HepG2 (cell line): Measurements from ENCODE around the gene SRBD1. TPM values are rescaled to one million over a fixed set of nuclear protein-coding genes. Genes with fewer than 3 reads are reported as not detected.

Experiments used
- ATF2 ChIP-seq: sonication (generic); formaldehyde crosslinking; IDR thresholded peaks from 2 replicates; pipeline ENCODE4 v1.4.0; 2020; ENCODE audit warnings: missing genetic modification reagents
- ATF7 ChIP-seq, 2 experiments: fragments of 450-650 bp in 1 of 2; sonication (generic) in 1 of 2; formaldehyde crosslinking in 1 of 2; IDR thresholded peaks; 2 replicates each; pipeline versions ENCODE4 v1.4.0 to v1.6.1; 2016 to 2020; ENCODE audit warnings: antibody characterized with exemption in 1 of 2, mild to moderate bottlenecking in 1 of 2, missing genetic modification reagents in 1 of 2
- ATM ChIP-seq: fragments of 450-650 bp; IDR thresholded peaks from 2 replicates; pipeline ENCODE4 v1.7.1; 2017; ENCODE audit warnings: mild to moderate bottlenecking, borderline replicate concordance
- CHD4 ChIP-seq: fragments of 200-600 bp; sonication (generic); IDR thresholded peaks from 2 replicates; pipeline ENCODE4 v1.7.0; 2017; ENCODE audit warnings: mild to moderate bottlenecking, low read length, borderline replicate concordance
- CREBL2 ChIP-seq: sonication (generic); formaldehyde crosslinking; IDR thresholded peaks from 2 replicates; pipeline ENCODE4 v1.8.1; 2023; ENCODE audit warnings: missing genetic modification reagents, mild to moderate bottlenecking, borderline replicate concordance
- FOXO1 ChIP-seq: sonication (generic); formaldehyde crosslinking; IDR thresholded peaks from 2 replicates; pipeline ENCODE4 v1.4.0; 2020; ENCODE audit warnings: missing genetic modification reagents
- GABPB1 ChIP-seq: IDR thresholded peaks from 2 replicates; pipeline ENCODE4 v1.6.1; 2016; ENCODE audit warnings: mild to moderate bottlenecking, missing genetic modification reagents, moderate library complexity, missing compliant biosample characterization
- KAT8 ChIP-seq: IDR thresholded peaks from 2 replicates; pipeline ENCODE4 v1.6.1; 2016; ENCODE audit warnings: missing genetic modification reagents, missing compliant biosample characterization
- KDM5B ChIP-seq: sonication (generic); formaldehyde crosslinking; IDR thresholded peaks from 2 replicates; pipeline ENCODE4 v1.4.0; 2020; ENCODE audit warnings: missing genetic modification reagents, mild to moderate bottlenecking, borderline replicate concordance
- KLF16 ChIP-seq, 2 experiments: sonication (generic) in 1 of 2; formaldehyde crosslinking in 1 of 2; IDR thresholded peaks; 2 replicates each; pipeline versions ENCODE4 v1.6.1 to v1.8.0; 2016 to 2023; ENCODE audit warnings: missing genetic modification reagents in 2 of 2, missing compliant biosample characterization in 1 of 2
- MAFK ChIP-seq, 2 experiments: IDR thresholded peaks in 1 of 2; conservative IDR thresholded peaks in 1 of 2; 2 replicates each; pipeline ENCODE4 v1.6.1; 2011; ENCODE audit warnings: improper control_type of control experiment in 2 of 2, low read length in 2 of 2
- MEIS2 ChIP-seq: sonication (generic); formaldehyde crosslinking; IDR thresholded peaks from 2 replicates; pipeline ENCODE4 v1.9.0; 2021; ENCODE audit warnings: mild to moderate bottlenecking, missing genetic modification reagents
- NFRKB ChIP-seq: fragments of 450-650 bp; IDR thresholded peaks from 2 replicates; pipeline ENCODE4 v1.6.1; 2017
- POLR2G ChIP-seq: fragments of 200-400 bp; formaldehyde crosslinking; IDR thresholded peaks from 2 replicates; pipeline ENCODE4 v1.6.1; 2018; ENCODE audit warnings: mild to moderate bottlenecking, low read depth, low read length, moderate library complexity
- SRY ChIP-seq: sonication (generic); formaldehyde crosslinking; IDR thresholded peaks from 2 replicates; pipeline ENCODE4 v1.8.0; 2022; ENCODE audit warnings: mild to moderate bottlenecking, missing genetic modification reagents
- TMF1 ChIP-seq: sonication (generic); formaldehyde crosslinking; IDR thresholded peaks from 2 replicates; pipeline ENCODE4 v1.8.1; 2022; ENCODE audit warnings: low read depth, missing genetic modification reagents
- WIZ ChIP-seq: sonication (generic); formaldehyde crosslinking; IDR thresholded peaks from 2 replicates; pipeline ENCODE4 v1.5.1; 2020; ENCODE audit warnings: mild to moderate bottlenecking, missing genetic modification reagents
- ZNF180 ChIP-seq: sonication (generic); formaldehyde crosslinking; IDR thresholded peaks from 2 replicates; pipeline ENCODE4 v1.4.0; 2020; ENCODE audit warnings: low read depth, missing genetic modification reagents, borderline replicate concordance
- ZNF274 ChIP-seq: sonication (generic); formaldehyde crosslinking; IDR thresholded peaks from 2 replicates; pipeline ENCODE4 v1.5.1; 2020; ENCODE audit warnings: mild to moderate bottlenecking, missing genetic modification reagents
- ZNF3 ChIP-seq: IDR thresholded peaks from 2 replicates; pipeline ENCODE4 v1.7.0; 2017; ENCODE audit warnings: inconsistent platforms
- ZNF713 ChIP-seq: sonication (generic); formaldehyde crosslinking; IDR thresholded peaks from 2 replicates; pipeline ENCODE4 v1.4.0; 2020; ENCODE audit warnings: mild to moderate bottlenecking, missing genetic modification reagents
- ZNF792 ChIP-seq: IDR thresholded peaks from 2 replicates; pipeline ENCODE4 v1.6.1; 2016
- polyA plus RNA-seq, 8 experiments: library from polyadenylated mRNA; depleted of rRNA in 3 of 8; stranded (reverse) in 7 of 8; unstranded in 1 of 8; fragments of >200 nt; fragmentation: Illumina TruSeq in 4 of 8; extraction: Trizol in 4 of 8; gene quantifications; 2 replicates each; pipeline versions ENCODE4 v1.2.1 to v1.2.3, GENCODE V29; 2011 to 2016; ENCODE audit warnings: low read depth in 4 of 8, missing spikeins in 1 of 8, mixed read lengths in 1 of 8; ENCODE audit not compliant: insufficient read depth in 1 of 8
- total RNA-seq, 5 experiments: library from RNA; depleted of rRNA; stranded (reverse); fragments of >200 nt; fragmentation: Illumina TruSeq; extraction: Trizol; gene quantifications; 2 replicates each; pipeline ENCODE4 v1.2.3, GENCODE V29; 2016; ENCODE audit warnings: low read depth in 1 of 5
- TF ChIP-seq, protein P1 (sequence below): sonication (generic); formaldehyde crosslinking; IDR thresholded peaks from 2 replicates; pipeline ENCODE4 v1.4.0; 2020; ENCODE audit warnings: mild to moderate bottlenecking, low read depth, missing genetic modification reagents
- TF ChIP-seq, protein P2 (sequence below): sonication (generic); formaldehyde crosslinking; IDR thresholded peaks from 2 replicates; pipeline ENCODE4 v1.8.1; 2022; ENCODE audit warnings: mild to moderate bottlenecking, missing genetic modification reagents

The SRBD1 gene
- total and polyA plus RNA-seq, 2 of the 13 experiments (the other 11 are each of a cell fraction or from before 2014, with no cell fraction given): 3.2 to 23.9 TPM

GRCh38 chr2:45650851-45651414 is 39.9 kb upstream of the SRBD1 start (continued):
- TF ChIP-seq ATF2 (CRISPR knock-in tag) (peak; percentile 80; the same call in 1 of the 2 replicates), CHD4 (no peak), ATM (no peak), CREBL2 (no peak), KAT8 (CRISPR knock-in tag) (peak; percentile 75), NFRKB (no peak), ATF7 (IDR thresholded peaks at IDR 0.05) (peak; percentile 67), ATF7 (CRISPR knock-in tag; IDR thresholded peaks at IDR 0.05) (peak; percentile 83), MAFK (conservative IDR thresholded peaks at IDR 0.05 in 1 of 2, IDR thresholded peaks at IDR 0.05 in 1 of 2; ENCODE audit: low read length in 2 of 2) (no peak), KLF16 (CRISPR knock-in tag; IDR thresholded peaks at IDR 0.05) (peak in 1 of 2 experiments; percentile 62; a peak in 1 of 4 replicates), ZNF792 (CRISPR knock-in tag) (peak; percentile 76), MEIS2 (peak; percentile 75; the same call in 1 of the 2 replicates), ZNF274 (CRISPR knock-in tag) (no peak), KDM5B (CRISPR knock-in tag) (peak; percentile 13; the same call in 1 of the 2 replicates), ZNF3 (CRISPR knock-in tag) (no peak), SRY (CRISPR knock-in tag) (peak; percentile 27; the same call in 1 of the 2 replicates), ZNF180 (CRISPR knock-in tag) (no peak), TMF1 (CRISPR knock-in tag) (peak; percentile 69), FOXO1 (peak; percentile 53; the same call in 1 of the 2 replicates), GABPB1 (CRISPR knock-in tag) (peak; percentile 86), POLR2G (peak; percentile 75), WIZ (no peak), ZNF713 (CRISPR knock-in tag) (no peak)
- TF ChIP-seq, protein P1, sequence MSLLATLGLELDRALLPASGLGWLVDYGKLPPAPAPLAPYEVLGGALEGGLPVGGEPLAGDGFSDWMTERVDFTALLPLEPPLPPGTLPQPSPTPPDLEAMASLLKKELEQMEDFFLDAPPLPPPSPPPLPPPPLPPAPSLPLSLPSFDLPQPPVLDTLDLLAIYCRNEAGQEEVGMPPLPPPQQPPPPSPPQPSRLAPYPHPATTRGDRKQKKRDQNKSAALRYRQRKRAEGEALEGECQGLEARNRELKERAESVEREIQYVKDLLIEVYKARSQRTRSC (CRISPR knock-in tag): no peak
- TF ChIP-seq, protein P2, sequence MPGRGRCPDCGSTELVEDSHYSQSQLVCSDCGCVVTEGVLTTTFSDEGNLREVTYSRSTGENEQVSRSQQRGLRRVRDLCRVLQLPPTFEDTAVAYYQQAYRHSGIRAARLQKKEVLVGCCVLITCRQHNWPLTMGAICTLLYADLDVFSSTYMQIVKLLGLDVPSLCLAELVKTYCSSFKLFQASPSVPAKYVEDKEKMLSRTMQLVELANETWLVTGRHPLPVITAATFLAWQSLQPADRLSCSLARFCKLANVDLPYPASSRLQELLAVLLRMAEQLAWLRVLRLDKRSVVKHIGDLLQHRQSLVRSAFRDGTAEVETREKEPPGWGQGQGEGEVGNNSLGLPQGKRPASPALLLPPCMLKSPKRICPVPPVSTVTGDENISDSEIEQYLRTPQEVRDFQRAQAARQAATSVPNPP (CRISPR knock-in tag): no peak
